Esophagus muscularis mucosa (tissue), 4 donors: ENCODE results near the gene S100B. TPM values are rescaled to one million over a fixed set of nuclear protein-coding genes. Genes with fewer than 3 reads are reported as not detected.

Source experiments
- DNase-seq: peaks from one replicate; pipeline ENCODE4 v3.0.0-alpha.2; 2017; ENCODE audit errors: extremely low spot score
- H3K27ac ChIP-seq, 4 donors: fragments of 200-600 bp; sonication (generic); replicated peaks in 1 of 4; 1 replicate in 3 of 4; 2 replicates in 1 of 4; pipeline ENCODE4 v1.5.1; 2016 to 2019; ENCODE audit warnings: mild to moderate bottlenecking in 1 of 4
- H3K27me3 ChIP-seq, 4 donors: fragments of 200-600 bp; sonication (generic); one replicate each; pipeline versions ENCODE4 v1.5.1 to v1.6.0; 2016 to 2019
- H3K36me3 ChIP-seq, 4 donors: fragments of 200-600 bp; sonication (generic); one replicate each; pipeline ENCODE4 v1.5.1; 2016 to 2019
- H3K4me1 ChIP-seq, 4 donors: fragments of 200-600 bp; sonication (generic); one replicate each; pipeline ENCODE4 v1.5.1; 2016 to 2019
- H3K4me3 ChIP-seq, 4 donors: fragments of 200-600 bp; sonication (generic); 1 replicate in 2 of 4; 2 replicates in 2 of 4; pipeline ENCODE4 v1.5.1; 2016 to 2019; ENCODE audit warnings: mild to moderate bottlenecking in 4 of 4, moderate library complexity in 1 of 4
- H3K9me3 ChIP-seq, 4 donors: fragments of 200-600 bp; sonication (generic); 1 replicate in 3 of 4; 2 replicates in 1 of 4; pipeline ENCODE4 v1.5.1; 2016 to 2019
- EP300 ChIP-seq: sonication (generic); formaldehyde crosslinking; IDR thresholded peaks from one replicate; pipeline ENCODE4 v1.6.1; 2017; ENCODE audit warnings: antibody characterized with exemption
- POLR2A ChIP-seq: fragments of 450-650 bp; IDR thresholded peaks from one replicate; pipeline ENCODE4 v1.6.1; 2017; ENCODE audit warnings: antibody characterized with exemption, moderate library complexity, mild to moderate bottlenecking, low read depth
- POLR2AphosphoS5 ChIP-seq, 2 donors: sonication (generic); formaldehyde crosslinking; IDR thresholded peaks; one replicate each; pipeline ENCODE4 v1.6.1; 2017; ENCODE audit warnings: antibody characterized with exemption in 2 of 2
- WGBS: methylation state at CpG from one replicate; pipeline ENCODE4 v1.1.5; 2018; 5-methylcytosine and 5-hydroxymethylcytosine counted together
- intact Hi-C: fragments of 100-400 bp; cut with DNase I; formaldehyde crosslinking; loops from one replicate; pipeline ENCODE4 v1.15.1; 2023
- total RNA-seq, 4 donors: library from RNA; depleted of rRNA; stranded (reverse); fragments of >200 nt; gene quantifications; one replicate each; pipeline versions ENCODE4 v1.1.0 to v1.2.1, GENCODE V29; 2016
- TF ChIP-seq, protein P1 (sequence below), 3 experiments: fragments of 200-600 bp in 2 of 3; fragments of 450-650 bp in 1 of 3; sonication (generic) in 2 of 3; IDR thresholded peaks; one replicate each; pipeline ENCODE4 v1.5.1; 2017 to 2019; ENCODE audit warnings: antibody characterized with exemption in 3 of 3, mild to moderate bottlenecking in 2 of 3, moderate library complexity in 1 of 3

Gene S100B
- total RNA-seq, 4 donors from 2014 or later, result 16.0 to 38.2 (median 30.7) TPM

- Histone ChIP-seq H3K4me1 (peaks cover 0 to 4% (median 0%) of the 10 kb centered on the region in 4 donors), H3K27ac (no peak overlapping the region)
- 87% methylated on average over 6 of the region's 6 CpGs for WGBS
These were observed 24.0 kb upstream of the S100B start for GRCh38 chr21:46628868-46629267.

GRCh38 chr21:46627726-46628125 lies 22.8 kb upstream of the S100B start:
- DNase-seq, result no peak
- no peak for TF ChIP-seq POLR2AphosphoS5 (IDR thresholded peaks at IDR 0.05)
- TF ChIP-seq POLR2A, result no peak
- TF ChIP-seq, protein P1, sequence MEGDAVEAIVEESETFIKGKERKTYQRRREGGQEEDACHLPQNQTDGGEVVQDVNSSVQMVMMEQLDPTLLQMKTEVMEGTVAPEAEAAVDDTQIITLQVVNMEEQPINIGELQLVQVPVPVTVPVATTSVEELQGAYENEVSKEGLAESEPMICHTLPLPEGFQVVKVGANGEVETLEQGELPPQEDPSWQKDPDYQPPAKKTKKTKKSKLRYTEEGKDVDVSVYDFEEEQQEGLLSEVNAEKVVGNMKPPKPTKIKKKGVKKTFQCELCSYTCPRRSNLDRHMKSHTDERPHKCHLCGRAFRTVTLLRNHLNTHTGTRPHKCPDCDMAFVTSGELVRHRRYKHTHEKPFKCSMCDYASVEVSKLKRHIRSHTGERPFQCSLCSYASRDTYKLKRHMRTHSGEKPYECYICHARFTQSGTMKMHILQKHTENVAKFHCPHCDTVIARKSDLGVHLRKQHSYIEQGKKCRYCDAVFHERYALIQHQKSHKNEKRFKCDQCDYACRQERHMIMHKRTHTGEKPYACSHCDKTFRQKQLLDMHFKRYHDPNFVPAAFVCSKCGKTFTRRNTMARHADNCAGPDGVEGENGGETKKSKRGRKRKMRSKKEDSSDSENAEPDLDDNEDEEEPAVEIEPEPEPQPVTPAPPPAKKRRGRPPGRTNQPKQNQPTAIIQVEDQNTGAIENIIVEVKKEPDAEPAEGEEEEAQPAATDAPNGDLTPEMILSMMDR (IDR thresholded peaks at IDR 0.05), result no peak
- no peak for TF ChIP-seq EP300
- no peak overlapping the region for H3K4me3 ChIP-seq
- H3K27ac ChIP-seq, result no peak overlapping the region
- H3K36me3 ChIP-seq, result no peaks in the 10 kb centered on the region
- H3K27me3 ChIP-seq, result peaks cover 0 to 27% (median 0%) of the 10 kb centered on the region in 4 donors
- intact Hi-C loops, result no loop called here
- peaks cover 0 to 9% (median 2%) of the 10 kb centered on the region in 4 donors for H3K4me1 ChIP-seq
- peaks cover 0 to 19% (median 17%) of the 10 kb centered on the region in 4 donors for H3K9me3 ChIP-seq
- WGBS, result 90% methylated on average over 4 of the region's 4 CpGs

More at GRCh38 chr21:46628868-46629267, 24.0 kb upstream of the S100B start:
- H3K9me3 ChIP-seq, result peaks cover 0 to 19% (median 17%) of the 10 kb centered on the region in 4 donors
- H3K36me3 ChIP-seq, result no peaks in the 10 kb centered on the region
- no peak for DNase-seq
- TF ChIP-seq EP300, result no peak
- no peak for TF ChIP-seq POLR2AphosphoS5 (IDR thresholded peaks at IDR 0.05)
- TF ChIP-seq, protein P1 (IDR thresholded peaks at IDR 0.05), result no peak
- no peak for TF ChIP-seq POLR2A
- peaks cover 0 to 27% (median 0%) of the 10 kb centered on the region in 4 donors for H3K27me3 ChIP-seq
- intact Hi-C loops, result no loop called here
- no peak overlapping the region for H3K4me3 ChIP-seq

GRCh38 chr21:46626975-46627501 lies 22.2 kb upstream of the S100B start:
- peaks cover 0 to 10% (median 3%) of the 10 kb centered on the region in 4 donors for H3K4me1 ChIP-seq
- H3K27ac ChIP-seq, result no peak overlapping the region
- no peak overlapping the region for H3K4me3 ChIP-seq
- H3K9me3 ChIP-seq, result peaks cover 0 to 19% (median 17%) of the 10 kb centered on the region in 4 donors
- WGBS, result 78% methylated on average over 6 of the region's 6 CpGs
- intact Hi-C loops, result no loop called here
- H3K36me3 ChIP-seq, result no peaks in the 10 kb centered on the region
- H3K27me3 ChIP-seq, result peaks cover 0 to 27% (median 0%) of the 10 kb centered on the region in 4 donors
- DNase-seq, result no peak
- TF ChIP-seq POLR2AphosphoS5 (IDR thresholded peaks at IDR 0.05) (no peak), EP300 (no peak), POLR2A (no peak)
- TF ChIP-seq, protein P1 (IDR thresholded peaks at IDR 0.05), result no peak

DNA sequence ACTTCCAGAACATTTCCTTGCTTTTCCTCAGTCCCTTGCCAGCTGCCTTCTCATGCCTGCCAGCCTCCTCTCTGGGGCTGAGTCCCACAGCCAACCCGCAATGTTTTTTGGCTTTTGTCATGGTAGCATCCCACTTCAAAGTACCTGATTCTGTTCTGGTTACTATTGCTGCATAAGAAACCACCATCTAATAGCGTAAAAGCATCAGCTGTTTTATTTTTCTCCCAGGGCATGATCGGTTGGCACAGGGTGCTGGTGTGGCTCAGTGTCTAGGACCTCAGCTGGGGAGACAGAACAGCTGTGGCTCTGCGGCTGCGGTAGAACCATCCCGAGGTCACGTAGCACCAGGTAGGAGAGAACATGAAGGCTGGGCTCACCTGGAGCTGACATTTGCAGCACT lies 21.7 kb upstream of the S100B start:
- no peak for DNase-seq
- Histone ChIP-seq H3K4me3 (no peak overlapping the region), H3K4me1 (peaks cover 0 to 15% (median 6%) of the 10 kb centered on the region in 4 donors), H3K27me3 (peaks cover 0 to 27% (median 0%) of the 10 kb centered on the region in 4 donors), H3K9me3 (peaks cover 0 to 19% (median 17%) of the 10 kb centered on the region in 4 donors), H3K36me3 (no peaks in the 10 kb centered on the region), H3K27ac (no peak overlapping the region)
- WGBS, result 95% methylated on average over 7 of the region's 7 CpGs
- TF ChIP-seq POLR2AphosphoS5 (IDR thresholded peaks at IDR 0.05), result no peak
- no peak for TF ChIP-seq POLR2A
- intact Hi-C loops, result no loop called here

- Histone ChIP-seq H3K27me3 (peaks cover 0 to 21% (median 0%) of the 10 kb centered on the region in 4 donors), H3K27ac (no peak overlapping the region), H3K36me3 (no peaks in the 10 kb centered on the region), H3K9me3 (peaks cover 0 to 19% (median 17%) of the 10 kb centered on the region in 4 donors), H3K4me1 (peaks cover 0 to 23% (median 9%) of the 10 kb centered on the region in 4 donors), H3K4me3 (no peak overlapping the region)
- intact Hi-C loops, result no loop called here
- WGBS, result 81% methylated on average over 1 of the region's 1 CpG
- no peak for TF ChIP-seq EP300
- TF ChIP-seq POLR2AphosphoS5 (IDR thresholded peaks at IDR 0.05), result no peak
- no peak for TF ChIP-seq POLR2A
- TF ChIP-seq, protein P1 (IDR thresholded peaks at IDR 0.05), result no peak
- DNase-seq, result no peak
These were observed 20.9 kb upstream of the S100B start for GRCh38 chr21:46625759-46626158.
